Neural progenitor cell (in vitro differentiated cells): ENCODE data around the gene GABARAP. TPM values are rescaled to one million over a fixed set of nuclear protein-coding genes. Genes with fewer than 3 reads are reported as not detected.
A peak's percentile ranks its signal among the peaks of the same experiment; 100 is the strongest.

Source experiments
- DNase-seq: peaks from one replicate; pipeline ENCODE4 v3.0.0-alpha.2; 2016; ENCODE audit warnings: low spot score
- H2AFZ ChIP-seq: fragments of 200-600 bp; sonication (generic); replicated peaks from 2 replicates; pipeline ENCODE4 v1.6.1; 2016; ENCODE audit warnings: antibody characterized with exemption
- H3F3A ChIP-seq: fragments of 200-600 bp; sonication (generic); 2 replicates; pipeline ENCODE4 v1.6.1; 2016; ENCODE audit warnings: antibody characterized with exemption, low read depth
- H3K27ac ChIP-seq: fragments of 200-600 bp; sonication (generic); 2 replicates; pipeline ENCODE4 v1.5.1; 2016; ENCODE audit warnings: mild to moderate bottlenecking
- H3K27me3 ChIP-seq: fragments of 200-600 bp; sonication (generic); 2 replicates; pipeline ENCODE4 v1.6.1; 2016; ENCODE audit warnings: mild to moderate bottlenecking, moderate library complexity
- H3K36me3 ChIP-seq: fragments of 200-600 bp; sonication (generic); 2 replicates; pipeline ENCODE4 v1.5.1; 2016
- H3K4me1 ChIP-seq: fragments of 200-600 bp; sonication (generic); 2 replicates; pipeline ENCODE4 v1.6.1; 2016; ENCODE audit warnings: mixed run types
- H3K4me2 ChIP-seq: fragments of 200-600 bp; sonication (generic); 2 replicates; pipeline ENCODE4 v1.6.1; 2016
- H3K4me3 ChIP-seq: fragments of 200-600 bp; sonication (generic); 2 replicates; pipeline ENCODE4 v1.5.1; 2016
- H3K79me2 ChIP-seq: fragments of 200-600 bp; sonication (generic); 2 replicates; pipeline ENCODE4 v1.6.1; 2016; ENCODE audit warnings: low read depth
- H3K9ac ChIP-seq: fragments of 200-600 bp; sonication (generic); 2 replicates; pipeline ENCODE4 v1.6.1; 2016
- H3K9me3 ChIP-seq: fragments of 200-600 bp; sonication (generic); 2 replicates; pipeline ENCODE4 v1.5.1; 2016; ENCODE audit warnings: low read depth
- H4K20me1 ChIP-seq: fragments of 200-600 bp; sonication (generic); 2 replicates; pipeline ENCODE4 v1.6.1; 2016; ENCODE audit warnings: low read depth
- H3K27ac Mint-ChIP-seq: 3 replicates; pipeline ENCODE4 v1.8.0; 2021; ENCODE audit warnings: mixed read lengths
- H3K27me3 Mint-ChIP-seq: 2 replicates; pipeline ENCODE4 v1.8.0; 2022; ENCODE audit warnings: low read depth, mild to moderate bottlenecking, inconsistent platforms, moderate library complexity, mixed read lengths; ENCODE audit not compliant: insufficient read depth
- H3K36me3 Mint-ChIP-seq: 3 replicates; pipeline ENCODE4 v1.8.0; 2021; ENCODE audit warnings: mixed read lengths
- H3K4me1 Mint-ChIP-seq: 3 replicates; pipeline ENCODE4 v1.8.0; 2021; ENCODE audit warnings: mixed read lengths
- H3K4me3 Mint-ChIP-seq: 3 replicates; pipeline ENCODE4 v1.8.0; 2021; ENCODE audit warnings: mild to moderate bottlenecking, moderate library complexity, mixed read lengths
- H3K9me3 Mint-ChIP-seq: 3 replicates; pipeline ENCODE4 v1.8.0; 2020; ENCODE audit warnings: mixed read lengths
- CTCF ChIP-seq: fragments of 200-600 bp; sonication (generic); IDR thresholded peaks from 2 replicates; pipeline ENCODE4 v1.5.1; 2017; ENCODE audit warnings: antibody characterized with exemption, mild to moderate bottlenecking
- EZH2 ChIP-seq: fragments of 200-600 bp; sonication (generic); IDR thresholded peaks from 2 replicates; pipeline ENCODE4 v1.6.1; 2017; ENCODE audit warnings: antibody characterized with exemption, mild to moderate bottlenecking, moderate library complexity
- EZH2phosphoT487 ChIP-seq: fragments of 200-600 bp; sonication (generic); IDR thresholded peaks from 2 replicates; pipeline ENCODE4 v1.6.1; 2017; ENCODE audit warnings: antibody characterized with exemption
- total RNA-seq: library from RNA; depleted of rRNA; stranded (reverse); fragments of >200 nt; gene quantifications from 2 replicates; pipeline ENCODE4 v1.2.3, GENCODE V29; 2015; ENCODE audit warnings: low replicate concordance

Gene GABARAP
- total RNA-seq, 1 donor from 2014 or later = 225 TPM

- Mint-ChIP-seq H3K4me3 (peak overlapping the region; percentile 88), H3K27me3 (peaks cover 18% of the 10 kb centered on the region), H3K4me1 (peaks cover 18% of the 10 kb centered on the region), H3K36me3 (peaks cover 1% of the 10 kb centered on the region), H3K27ac (no peak overlapping the region), H3K9me3 (peaks cover 1% of the 10 kb centered on the region)
- H3K9ac ChIP-seq = no peak overlapping the region
- no peak overlapping the region for H2AFZ ChIP-seq
- TF ChIP-seq EZH2 (no peak), EZH2phosphoT487 (no peak), CTCF (no peak)
- no peak overlapping the region for H3K4me2 ChIP-seq
- H3F3A ChIP-seq = peaks cover 16% of the 10 kb centered on the region
- peaks cover 16% of the 10 kb centered on the region for H4K20me1 ChIP-seq
- DNase-seq = no peak
- no peaks in the 10 kb centered on the region for H3K9me3 ChIP-seq
- peaks cover 4% of the 10 kb centered on the region for H3K4me1 ChIP-seq
- H3K79me2 ChIP-seq = no peaks in the 10 kb centered on the region
- no peak overlapping the region for H3K27ac ChIP-seq
- peaks cover 45% of the 10 kb centered on the region for H3K27me3 ChIP-seq
- no peak overlapping the region for H3K4me3 ChIP-seq
- H3K36me3 ChIP-seq = no peaks in the 10 kb centered on the region
These were observed 41.4 kb upstream of the GABARAP start for GRCh38 chr17:7283471-7284216.

GRCh38 chr17:7282752-7283321 is 40.6 kb upstream of the GABARAP start:
- DNase-seq = no peak
- no peaks in the 10 kb centered on the region for H3K36me3 ChIP-seq
- H3K27me3 ChIP-seq = peaks cover 47% of the 10 kb centered on the region
- H3K4me2 ChIP-seq = peak overlapping the region; percentile 76
- H3K9me3 ChIP-seq = no peaks in the 10 kb centered on the region
- Mint-ChIP-seq H3K27ac (no peak overlapping the region), H3K4me3 (peak overlapping the region; percentile 88), H3K4me1 (peaks cover 18% of the 10 kb centered on the region), H3K36me3 (peaks cover 1% of the 10 kb centered on the region), H3K9me3 (peaks cover 1% of the 10 kb centered on the region), H3K27me3 (peaks cover 18% of the 10 kb centered on the region)
- peaks cover 4% of the 10 kb centered on the region for H3K4me1 ChIP-seq
- H3K9ac ChIP-seq = no peak overlapping the region
- H3F3A ChIP-seq = peaks cover 16% of the 10 kb centered on the region
- no peak overlapping the region for H3K27ac ChIP-seq
- TF ChIP-seq EZH2 = no peak
- TF ChIP-seq CTCF = no peak
- no peak for TF ChIP-seq EZH2phosphoT487
- H2AFZ ChIP-seq = no peak overlapping the region
- H3K79me2 ChIP-seq = no peaks in the 10 kb centered on the region
- H3K4me3 ChIP-seq = peak overlapping the region; percentile 56
- H4K20me1 ChIP-seq = peaks cover 16% of the 10 kb centered on the region

DNA sequence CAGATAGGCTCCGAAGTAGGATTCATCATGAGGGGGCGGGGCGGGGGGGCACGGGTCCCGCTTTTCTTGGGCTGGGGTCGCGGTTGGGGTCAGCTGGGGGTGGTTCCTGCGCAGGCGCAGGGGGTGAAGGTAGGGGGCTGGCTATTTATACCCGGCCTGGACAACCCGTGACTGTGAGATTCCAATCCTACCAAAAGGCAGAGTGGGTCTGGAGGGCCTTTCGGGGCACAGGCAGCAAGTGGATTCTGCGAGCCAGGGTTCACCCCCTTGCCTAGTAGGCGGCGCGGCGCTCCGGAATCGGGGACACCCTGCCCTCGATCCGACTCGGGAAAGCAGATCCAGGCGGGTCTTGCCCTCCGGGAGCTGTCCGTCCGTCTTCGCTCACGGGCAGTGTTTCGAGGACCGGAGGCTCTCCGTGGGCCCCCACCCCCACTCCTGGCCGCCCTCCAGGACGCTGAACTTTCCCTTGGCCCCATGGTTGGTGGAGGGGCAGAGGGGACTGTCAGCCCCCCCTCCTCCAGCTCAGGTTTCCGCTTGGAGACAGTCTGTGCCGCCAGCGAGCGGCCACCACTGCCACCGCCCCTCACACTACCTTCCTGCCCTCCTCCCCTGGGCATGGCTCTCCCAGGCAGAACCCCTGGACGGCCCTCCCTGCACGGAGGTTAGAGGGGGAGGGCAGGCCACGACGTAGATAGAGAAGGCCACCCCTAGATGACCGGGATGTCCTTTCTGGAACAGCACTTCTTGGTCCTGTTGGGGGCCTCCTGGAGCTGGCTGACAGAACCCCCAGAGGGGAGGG is 39.9 kb upstream of the GABARAP start:
- peak overlapping the region; percentile 88 for H3K4me3 Mint-ChIP-seq
- H3K9me3 ChIP-seq = no peaks in the 10 kb centered on the region
- H3K4me3 ChIP-seq = peak overlapping the region; percentile 56
- H3K27me3 ChIP-seq = peaks cover 47% of the 10 kb centered on the region
- peaks cover 4% of the 10 kb centered on the region for H3K4me1 ChIP-seq
- H2AFZ ChIP-seq = peak overlapping the region; percentile 71
- H3K36me3 ChIP-seq = no peaks in the 10 kb centered on the region
- H3K4me1 Mint-ChIP-seq = peaks cover 18% of the 10 kb centered on the region
- peaks cover 18% of the 10 kb centered on the region for H3K27me3 Mint-ChIP-seq
- H3K36me3 Mint-ChIP-seq = peaks cover 1% of the 10 kb centered on the region
- TF ChIP-seq EZH2phosphoT487 (peak; percentile 19), EZH2 (no peak)
- DNase-seq = no peak
- peaks cover 16% of the 10 kb centered on the region for H3F3A ChIP-seq
- no peak overlapping the region for H3K27ac Mint-ChIP-seq
- no peak overlapping the region for H3K9ac ChIP-seq
- peaks cover 16% of the 10 kb centered on the region for H4K20me1 ChIP-seq
- H3K79me2 ChIP-seq = no peaks in the 10 kb centered on the region
- H3K27ac ChIP-seq = no peak overlapping the region
- peaks cover 1% of the 10 kb centered on the region for H3K9me3 Mint-ChIP-seq
- H3K4me2 ChIP-seq = peak overlapping the region; percentile 76
